ENCODE data around the gene LPP. TPM values are rescaled to one million over a fixed set of nuclear protein-coding genes. Genes with fewer than 3 reads are reported as not detected.

The LPP gene
- total RNA-seq, 3 donors from 2014 or later (not counting 1 experiment from before 2014, with no cell fraction given) = 137 to 163 (median 149) TPM

GRCh38 chr3:188253123-188253793, 99.3 kb downstream of the LPP start:
- Mint-ChIP-seq H3K27me3 (ENCODE audit: low read depth in 2 of 2) (no peaks in the 10 kb centered on the region), H3K4me1 (peaks cover 37 to 45% of the 10 kb centered on the region in 2 donors), H3K36me3 (no peaks in the 10 kb centered on the region), H3K27ac (no peak overlapping the region), H3K4me3 (no peak overlapping the region), H3K9me3 (no peaks in the 10 kb centered on the region)
- no peaks in the 10 kb centered on the region for H3K36me3 ChIP-seq (ENCODE audit: control insufficient read depth, insufficient read depth, low read length)
- H3K9me3 ChIP-seq (ENCODE audit: control insufficient read depth, insufficient read depth, low read length) = no peaks in the 10 kb centered on the region
- no peaks in the 10 kb centered on the region for H3K4me1 ChIP-seq (ENCODE audit: control insufficient read depth, insufficient read depth, low read length)
- TF ChIP-seq, protein P1, sequence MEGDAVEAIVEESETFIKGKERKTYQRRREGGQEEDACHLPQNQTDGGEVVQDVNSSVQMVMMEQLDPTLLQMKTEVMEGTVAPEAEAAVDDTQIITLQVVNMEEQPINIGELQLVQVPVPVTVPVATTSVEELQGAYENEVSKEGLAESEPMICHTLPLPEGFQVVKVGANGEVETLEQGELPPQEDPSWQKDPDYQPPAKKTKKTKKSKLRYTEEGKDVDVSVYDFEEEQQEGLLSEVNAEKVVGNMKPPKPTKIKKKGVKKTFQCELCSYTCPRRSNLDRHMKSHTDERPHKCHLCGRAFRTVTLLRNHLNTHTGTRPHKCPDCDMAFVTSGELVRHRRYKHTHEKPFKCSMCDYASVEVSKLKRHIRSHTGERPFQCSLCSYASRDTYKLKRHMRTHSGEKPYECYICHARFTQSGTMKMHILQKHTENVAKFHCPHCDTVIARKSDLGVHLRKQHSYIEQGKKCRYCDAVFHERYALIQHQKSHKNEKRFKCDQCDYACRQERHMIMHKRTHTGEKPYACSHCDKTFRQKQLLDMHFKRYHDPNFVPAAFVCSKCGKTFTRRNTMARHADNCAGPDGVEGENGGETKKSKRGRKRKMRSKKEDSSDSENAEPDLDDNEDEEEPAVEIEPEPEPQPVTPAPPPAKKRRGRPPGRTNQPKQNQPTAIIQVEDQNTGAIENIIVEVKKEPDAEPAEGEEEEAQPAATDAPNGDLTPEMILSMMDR (IDR thresholded peaks at IDR 0.05) = no peak
- intact Hi-C loops (cut with micrococcal nuclease) = no loop called here
- WGBS (ENCODE audit: insufficient coverage) = no CpG with 5 or more reads among the region's 5 CpGs
- ATAC-seq = no peak
- H3K4me3 ChIP-seq (ENCODE audit: low read length) = no peak overlapping the region
- no peaks in the 10 kb centered on the region for H3K27me3 ChIP-seq (ENCODE audit: control insufficient read depth, insufficient read depth, low read length)
- no peak for DNase-seq
- H3K27ac ChIP-seq (ENCODE audit: low read length) = no peak overlapping the region

- H3K36me3 Mint-ChIP-seq = no peaks in the 10 kb centered on the region
- peak in 1 of 3 donors; percentile 24 for ATAC-seq
- peaks cover 44 to 45% of the 10 kb centered on the region in 2 donors for H3K4me1 Mint-ChIP-seq
- intact Hi-C loops (cut with micrococcal nuclease) = no loop called here
- WGBS (ENCODE audit: insufficient coverage) = 100% methylated on average over 2 of the region's 2 CpGs
- H3K9me3 Mint-ChIP-seq = no peaks in the 10 kb centered on the region
- no peak overlapping the region for H3K27ac ChIP-seq (ENCODE audit: low read length)
- H3K4me3 Mint-ChIP-seq = no peak overlapping the region
- H3K36me3 ChIP-seq (ENCODE audit: control insufficient read depth, insufficient read depth, low read length) = no peaks in the 10 kb centered on the region
- no peaks in the 10 kb centered on the region for H3K27me3 ChIP-seq (ENCODE audit: control insufficient read depth, insufficient read depth, low read length)
- H3K9me3 ChIP-seq (ENCODE audit: control insufficient read depth, insufficient read depth, low read length) = no peaks in the 10 kb centered on the region
- no peaks in the 10 kb centered on the region for H3K27me3 Mint-ChIP-seq (ENCODE audit: low read depth in 2 of 2)
- TF ChIP-seq, protein P1 (IDR thresholded peaks at IDR 0.05) = no peak
- H3K27ac Mint-ChIP-seq = no peak overlapping the region
- no peaks in the 10 kb centered on the region for H3K4me1 ChIP-seq (ENCODE audit: control insufficient read depth, insufficient read depth, low read length)
- no peak overlapping the region for H3K4me3 ChIP-seq (ENCODE audit: low read length)
- no peak for DNase-seq
Measured at GRCh38 chr3:188253800-188254452, 100.0 kb downstream of the LPP start.

GRCh38 chr3:188254520-188255070, 100.6 kb downstream of the LPP start:
- Mint-ChIP-seq H3K4me3 (no peak overlapping the region), H3K27me3 (ENCODE audit: low read depth in 2 of 2) (no peaks in the 10 kb centered on the region), H3K27ac (no peak overlapping the region), H3K4me1 (peaks cover 51 to 52% of the 10 kb centered on the region in 2 donors), H3K36me3 (no peaks in the 10 kb centered on the region), H3K9me3 (no peaks in the 10 kb centered on the region)
- TF ChIP-seq, protein P1 (IDR thresholded peaks at IDR 0.05) = no peak
- no peaks in the 10 kb centered on the region for H3K4me1 ChIP-seq (ENCODE audit: control insufficient read depth, insufficient read depth, low read length)
- 95% methylated on average over 5 of the region's 5 CpGs for WGBS (ENCODE audit: insufficient coverage)
- DNase-seq (no peak), ATAC-seq (no peak)
- intact Hi-C loops (cut with micrococcal nuclease) = no loop called here
- no peaks in the 10 kb centered on the region for H3K9me3 ChIP-seq (ENCODE audit: control insufficient read depth, insufficient read depth, low read length)
- no peak overlapping the region for H3K27ac ChIP-seq (ENCODE audit: low read length)
- H3K27me3 ChIP-seq (ENCODE audit: control insufficient read depth, insufficient read depth, low read length) = no peaks in the 10 kb centered on the region
- H3K4me3 ChIP-seq (ENCODE audit: low read length) = no peak overlapping the region
- no peaks in the 10 kb centered on the region for H3K36me3 ChIP-seq (ENCODE audit: control insufficient read depth, insufficient read depth, low read length)
